T-helper 1 cell treated with Interleukin-12 subunit alpha and Interleukin-12 subunit beta and Interleukin-4 antibody, amounts not matched to agents 30 μg/mL and 1 μg/mL, for 36 hours (primary cell): Measurements from ENCODE around the gene ELMO1.

Experiments
- H3K27ac Mint-ChIP-seq: one replicate; pipeline ENCODE4 v1.8.0; 2021; ENCODE audit warnings: mild to moderate bottlenecking, mixed read lengths
- H3K27me3 Mint-ChIP-seq: one replicate; pipeline ENCODE4 v1.8.0; 2021; ENCODE audit warnings: low read depth, mixed read lengths
- H3K36me3 Mint-ChIP-seq: one replicate; pipeline ENCODE4 v1.8.0; 2021; ENCODE audit warnings: low read depth, mixed read lengths
- H3K4me1 Mint-ChIP-seq: one replicate; pipeline ENCODE4 v1.8.0; 2021; ENCODE audit warnings: low read depth, mixed read lengths
- H3K4me3 Mint-ChIP-seq: one replicate; pipeline ENCODE4 v1.8.0; 2021; ENCODE audit warnings: mild to moderate bottlenecking, moderate library complexity, mixed read lengths
- H3K9me3 Mint-ChIP-seq: one replicate; pipeline ENCODE4 v1.8.0; 2021; ENCODE audit warnings: mixed read lengths

The ELMO1 gene

GRCh38 chr7:37332243-37333016 is 116.2 kb downstream of the ELMO1 start:
- H3K9me3 Mint-ChIP-seq, result peaks cover 7% of the 10 kb centered on the region
- H3K27ac Mint-ChIP-seq, result peak overlapping the region; percentile 41
- H3K4me1 Mint-ChIP-seq, result peaks cover 46% of the 10 kb centered on the region
- no peak overlapping the region for H3K4me3 Mint-ChIP-seq
- no peaks in the 10 kb centered on the region for H3K27me3 Mint-ChIP-seq
- H3K36me3 Mint-ChIP-seq, result peaks cover 55% of the 10 kb centered on the region

- H3K27me3 Mint-ChIP-seq, result no peaks in the 10 kb centered on the region
- H3K36me3 Mint-ChIP-seq, result peaks cover 47% of the 10 kb centered on the region
- H3K4me1 Mint-ChIP-seq, result peaks cover 41% of the 10 kb centered on the region
- H3K27ac Mint-ChIP-seq, result no peak overlapping the region
- no peak overlapping the region for H3K4me3 Mint-ChIP-seq
- H3K9me3 Mint-ChIP-seq, result no peaks in the 10 kb centered on the region
Observed at GRCh38 chr7:37330775-37331174, 117.9 kb downstream of the ELMO1 start.

- H3K4me1 Mint-ChIP-seq, result peaks cover 41% of the 10 kb centered on the region
- H3K27me3 Mint-ChIP-seq, result no peaks in the 10 kb centered on the region
- no peak overlapping the region for H3K27ac Mint-ChIP-seq
- H3K9me3 Mint-ChIP-seq, result no peaks in the 10 kb centered on the region
- no peak overlapping the region for H3K4me3 Mint-ChIP-seq
- peaks cover 52% of the 10 kb centered on the region for H3K36me3 Mint-ChIP-seq
Observed at GRCh38 chr7:37329940-37330339, 118.7 kb downstream of the ELMO1 start.

GRCh38 chr7:37327288-37327687 is 121.4 kb downstream of the ELMO1 start:
- no peaks in the 10 kb centered on the region for H3K9me3 Mint-ChIP-seq
- no peak overlapping the region for H3K4me3 Mint-ChIP-seq
- H3K27ac Mint-ChIP-seq, result no peak overlapping the region
- H3K36me3 Mint-ChIP-seq, result peaks cover 48% of the 10 kb centered on the region
- no peaks in the 10 kb centered on the region for H3K27me3 Mint-ChIP-seq
- H3K4me1 Mint-ChIP-seq, result peaks cover 30% of the 10 kb centered on the region

GRCh38 chr7:37323966-37324365 is 124.7 kb downstream of the ELMO1 start:
- Mint-ChIP-seq H3K27me3 (no peaks in the 10 kb centered on the region), H3K9me3 (no peaks in the 10 kb centered on the region), H3K27ac (no peak overlapping the region), H3K4me1 (peaks cover 15% of the 10 kb centered on the region), H3K36me3 (peaks cover 29% of the 10 kb centered on the region), H3K4me3 (no peak overlapping the region)

GRCh38 chr7:37322831-37323230 is 125.8 kb downstream of the ELMO1 start:
- Mint-ChIP-seq H3K9me3 (no peaks in the 10 kb centered on the region), H3K4me3 (no peak overlapping the region), H3K27ac (no peak overlapping the region), H3K27me3 (no peaks in the 10 kb centered on the region), H3K36me3 (peaks cover 22% of the 10 kb centered on the region), H3K4me1 (peaks cover 10% of the 10 kb centered on the region)

GRCh38 chr7:37320848-37321468 is 127.7 kb downstream of the ELMO1 start:
- Mint-ChIP-seq H3K27ac (no peak overlapping the region), H3K36me3 (peaks cover 25% of the 10 kb centered on the region), H3K4me3 (no peak overlapping the region), H3K4me1 (peaks cover 12% of the 10 kb centered on the region), H3K27me3 (no peaks in the 10 kb centered on the region), H3K9me3 (no peaks in the 10 kb centered on the region)

- Mint-ChIP-seq H3K27me3 (no peaks in the 10 kb centered on the region), H3K4me3 (no peak overlapping the region), H3K4me1 (peaks cover 14% of the 10 kb centered on the region), H3K9me3 (no peaks in the 10 kb centered on the region), H3K27ac (no peak overlapping the region), H3K36me3 (peaks cover 21% of the 10 kb centered on the region)
Observed at GRCh38 chr7:37320140-37320847, 128.4 kb downstream of the ELMO1 start.

- H3K9me3 Mint-ChIP-seq, result no peaks in the 10 kb centered on the region
Observed at GRCh38 chr7:37318541-37318940, 130.1 kb downstream of the ELMO1 start.

GRCh38 chr7:37315772-37316715 is 132.6 kb downstream of the ELMO1 start:
- H3K9me3 Mint-ChIP-seq, result no peaks in the 10 kb centered on the region
- peaks cover 30% of the 10 kb centered on the region for H3K36me3 Mint-ChIP-seq
- H3K27me3 Mint-ChIP-seq, result no peaks in the 10 kb centered on the region
- peaks cover 29% of the 10 kb centered on the region for H3K4me1 Mint-ChIP-seq
- H3K27ac Mint-ChIP-seq, result no peak overlapping the region
- H3K4me3 Mint-ChIP-seq, result no peak overlapping the region

More at GRCh38 chr7:37318541-37318940, 130.1 kb downstream of the ELMO1 start:
- Mint-ChIP-seq H3K4me1 (peaks cover 17% of the 10 kb centered on the region), H3K27me3 (no peaks in the 10 kb centered on the region), H3K27ac (no peak overlapping the region), H3K36me3 (peaks cover 25% of the 10 kb centered on the region), H3K4me3 (no peak overlapping the region)

- no peaks in the 10 kb centered on the region for H3K27me3 Mint-ChIP-seq
- H3K27ac Mint-ChIP-seq, result peak overlapping the region; percentile 20
- no peak overlapping the region for H3K4me3 Mint-ChIP-seq
- H3K4me1 Mint-ChIP-seq, result peaks cover 49% of the 10 kb centered on the region
- H3K36me3 Mint-ChIP-seq, result peaks cover 53% of the 10 kb centered on the region
- H3K9me3 Mint-ChIP-seq, result peaks cover 4% of the 10 kb centered on the region
Observed at GRCh38 chr7:37312608-37313007, 136.1 kb downstream of the ELMO1 start.

GRCh38 chr7:37311355-37311754 is 137.3 kb downstream of the ELMO1 start:
- H3K4me1 Mint-ChIP-seq, result peaks cover 42% of the 10 kb centered on the region

GRCh38 chr7:37310327-37311080 is 138.2 kb downstream of the ELMO1 start:
- H3K4me3 Mint-ChIP-seq, result peak overlapping the region; percentile 40
- no peaks in the 10 kb centered on the region for H3K27me3 Mint-ChIP-seq
- peaks cover 61% of the 10 kb centered on the region for H3K36me3 Mint-ChIP-seq
- H3K9me3 Mint-ChIP-seq, result peaks cover 4% of the 10 kb centered on the region
- peaks cover 39% of the 10 kb centered on the region for H3K4me1 Mint-ChIP-seq
- peak overlapping the region; percentile 90 for H3K27ac Mint-ChIP-seq

More at GRCh38 chr7:37311355-37311754, 137.3 kb downstream of the ELMO1 start:
- peaks cover 56% of the 10 kb centered on the region for H3K36me3 Mint-ChIP-seq
- H3K27ac Mint-ChIP-seq, result peak overlapping the region; percentile 90
- H3K27me3 Mint-ChIP-seq, result no peaks in the 10 kb centered on the region
- peaks cover 4% of the 10 kb centered on the region for H3K9me3 Mint-ChIP-seq
- peak overlapping the region; percentile 0 for H3K4me3 Mint-ChIP-seq
